H1 (cell line): ENCODE data around the gene HOXD10. TPM values are rescaled to one million over a fixed set of nuclear protein-coding genes. Genes with fewer than 3 reads are reported as not detected.
A peak's percentile ranks its signal among the peaks of the same experiment; 100 is the strongest.

Source experiments
- CTCF ChIA-PET: fragments of 300-600 bp; sonication (Branson Sonifier 250); formaldehyde crosslinking; loops from one replicate; lab custom pipeline; 2021; ENCODE audit not compliant: partially characterized antibody; lab: Charles Lee
- POLR2A ChIA-PET: fragments of 300-600 bp; sonication (Branson Sonifier 250); formaldehyde crosslinking; loops from one replicate; lab custom pipeline; 2021; ENCODE audit warnings: inconsistent platforms; ENCODE audit not compliant: partially characterized antibody; lab: Charles Lee
- DNase-seq, 2 experiments: peaks; one replicate each; pipeline versions ENCODE4 v3.0.0 to v3.0.0-alpha.2; 2010 to 2022; ENCODE audit warnings: low spot score in 2 of 2, low read depth in 1 of 2, mixed read lengths in 1 of 2
- FAIRE-seq: peaks from 2 replicates; lab custom pipeline; 2011; peaks lifted over from hg19 to GRCh38; lab: Jason Lieb, UNC
- H2AFZ ChIP-seq: 2 replicates; pipeline ENCODE4 v1.8.1; 2012; ENCODE audit warnings: low read length, inconsistent platforms
- H2AK5ac ChIP-seq: 2 replicates; pipeline ENCODE4 v1.6.1; 2013; ENCODE audit warnings: low read depth, low read length
- H2BK120ac ChIP-seq: replicated peaks from 2 replicates; pipeline ENCODE3; 2013; ENCODE audit warnings: low read depth, low read length, inconsistent platforms
- H2BK12ac ChIP-seq: 2 replicates; pipeline ENCODE4 v1.6.1; 2013; ENCODE audit warnings: low read depth, low read length
- H2BK15ac ChIP-seq: 2 replicates; pipeline ENCODE4 v1.6.1; 2013; ENCODE audit warnings: low read length
- H2BK20ac ChIP-seq: 2 replicates; pipeline ENCODE4 v1.6.1; 2013; ENCODE audit warnings: low read length
- H2BK5ac ChIP-seq: 2 replicates; pipeline ENCODE4 v1.6.1; 2013; ENCODE audit warnings: low read depth, low read length
- H3K14ac ChIP-seq: 2 replicates; pipeline ENCODE4 v1.6.1; 2013; ENCODE audit warnings: inconsistent platforms; ENCODE audit not compliant: insufficient read length
- H3K18ac ChIP-seq: 2 replicates; pipeline ENCODE4 v1.6.1; 2013; ENCODE audit warnings: low read length; ENCODE audit errors: extremely low read depth
- H3K23ac ChIP-seq: 2 replicates; pipeline ENCODE4 v1.6.1; 2013; ENCODE audit warnings: inconsistent platforms; ENCODE audit not compliant: insufficient read length
- H3K23me2 ChIP-seq: 2 replicates; pipeline ENCODE4 v1.6.1; 2013; ENCODE audit warnings: low read depth, low read length
- H3K27ac ChIP-seq: 2 replicates; pipeline ENCODE4 v1.6.1; 2011; ENCODE audit warnings: low read depth, low read length, inconsistent platforms
- H3K27me3 ChIP-seq, 4 experiments: replicated peaks in 1 of 4; 1 replicate in 1 of 4; 2 replicates in 3 of 4; pipeline versions ENCODE4 v1.6.1 to v1.8.1; 2011 to 2013; ENCODE audit warnings: low read length in 3 of 4, mild to moderate bottlenecking in 3 of 4, inconsistent platforms in 2 of 4, mixed read lengths in 2 of 4, moderate library complexity in 1 of 4; ENCODE audit not compliant: control insufficient read depth in 3 of 4, insufficient read depth in 3 of 4; ENCODE audit errors: extremely low read depth in 1 of 4
- H3K36me3 ChIP-seq, 4 experiments: 2 replicates each; pipeline versions ENCODE4 v1.6.1 to v1.8.1; 2011 to 2013; ENCODE audit warnings: mild to moderate bottlenecking in 4 of 4, low read length in 3 of 4, moderate library complexity in 2 of 4, control low read depth in 1 of 4, inconsistent platforms in 1 of 4; ENCODE audit not compliant: insufficient read depth in 4 of 4, control insufficient read depth in 2 of 4
- H3K4ac ChIP-seq: replicated peaks from 2 replicates; pipeline ENCODE3; 2013; ENCODE audit warnings: low read length, low read depth, mixed read lengths, inconsistent platforms; ENCODE audit not compliant: insufficient read length
- H3K4me1 ChIP-seq, 4 experiments: replicated peaks in 1 of 4; 1 replicate in 1 of 4; 2 replicates in 3 of 4; pipeline versions ENCODE4 v1.6.1 to v1.8.1; 2011 to 2013; ENCODE audit warnings: low read length in 3 of 4, inconsistent platforms in 2 of 4, mixed read lengths in 1 of 4; ENCODE audit not compliant: insufficient read depth in 4 of 4, control insufficient read depth in 3 of 4
- H3K4me2 ChIP-seq, 2 experiments: 2 replicates each; pipeline versions ENCODE4 v1.6.1 to v1.8.1; 2011 to 2013; ENCODE audit warnings: low read depth in 2 of 2, low read length in 2 of 2, control low read depth in 1 of 2, inconsistent platforms in 1 of 2, mild to moderate bottlenecking in 1 of 2; ENCODE audit not compliant: insufficient read depth in 1 of 2
- H3K4me3 ChIP-seq, 4 experiments: fragments of 200-600, 300-600 bp in 1 of 4; sonication (generic), shearing (Covaris generic), sonication (Bioruptor Twin) in 1 of 4; 2 replicates each; pipeline versions ENCODE4 v1.5.1 to v1.8.1; 2011 to 2016; ENCODE audit warnings: low read length in 4 of 4, low read depth in 3 of 4, control low read depth in 2 of 4, inconsistent platforms in 2 of 4, mild to moderate bottlenecking in 2 of 4, mixed read lengths in 1 of 4, moderate library complexity in 1 of 4; ENCODE audit not compliant: insufficient read depth in 2 of 4; ENCODE audit errors: extremely low read depth in 1 of 4
- H3K56ac ChIP-seq: replicated peaks from 2 replicates; pipeline ENCODE3; 2013; ENCODE audit warnings: low read depth, mild to moderate bottlenecking, mixed read lengths, low read length, inconsistent platforms; ENCODE audit not compliant: insufficient read length
- H3K79me1 ChIP-seq: 2 replicates; pipeline ENCODE4 v1.6.1; 2013; ENCODE audit warnings: low read depth, low read length, control low read depth
- H3K79me2 ChIP-seq, 2 experiments: 2 replicates each; pipeline versions ENCODE4 v1.6.1 to v1.8.1; 2012 to 2013; ENCODE audit warnings: low read length in 2 of 2, mild to moderate bottlenecking in 2 of 2, inconsistent platforms in 1 of 2; ENCODE audit not compliant: insufficient read depth in 2 of 2, control insufficient read depth in 1 of 2
- H3K9ac ChIP-seq, 4 experiments: replicated peaks in 1 of 4; 1 replicate in 1 of 4; 2 replicates in 3 of 4; pipeline versions ENCODE4 v1.6.1 to v1.8.1; 2011 to 2013; ENCODE audit warnings: low read depth in 3 of 4, low read length in 3 of 4, control low read depth in 2 of 4, mild to moderate bottlenecking in 2 of 4, moderate library complexity in 2 of 4, inconsistent platforms in 1 of 4; ENCODE audit errors: extremely low read depth in 1 of 4
- H3K9me3 ChIP-seq, 2 experiments: 2 replicates each; pipeline versions ENCODE4 v1.6.1 to v1.8.1; 2012 to 2013; ENCODE audit warnings: mild to moderate bottlenecking in 2 of 2, moderate library complexity in 2 of 2, control low read depth in 1 of 2, inconsistent platforms in 1 of 2, low read depth in 1 of 2, low read length in 1 of 2, mixed read lengths in 1 of 2; ENCODE audit not compliant: insufficient read depth in 2 of 2
- H4K20me1 ChIP-seq, 2 experiments: replicated peaks in 1 of 2; 2 replicates each; pipeline versions ENCODE3 to v1.8.1; 2011 to 2013; ENCODE audit warnings: inconsistent platforms in 2 of 2, low read length in 2 of 2, mild to moderate bottlenecking in 1 of 2; ENCODE audit not compliant: insufficient read depth in 2 of 2, control insufficient read depth in 1 of 2
- H4K5ac ChIP-seq: 2 replicates; pipeline ENCODE4 v1.6.1; 2013; ENCODE audit warnings: low read length, low read depth, mixed read lengths, inconsistent platforms; ENCODE audit not compliant: insufficient read length
- H4K8ac ChIP-seq: 2 replicates; pipeline ENCODE4 v1.8.0; 2013; ENCODE audit warnings: mild to moderate bottlenecking, moderate library complexity, low read length, inconsistent platforms; ENCODE audit not compliant: insufficient read depth; ENCODE audit errors: extremely low read depth
- H4K91ac ChIP-seq: replicated peaks from 2 replicates; pipeline ENCODE3; 2013; ENCODE audit warnings: low read length, mixed read lengths, inconsistent platforms; ENCODE audit not compliant: insufficient read length
- CBX5 ChIP-seq: fragments of 300-800, 300-1000 bp; sonication (generic); IDR thresholded peaks from 2 replicates; pipeline ENCODE4 v1.7.1; 2016; ENCODE audit warnings: antibody characterized with exemption, low read length, low read depth
- CTCF ChIP-seq, 3 experiments: IDR thresholded peaks; 1 replicate in 2 of 3; 2 replicates in 1 of 3; pipeline versions ENCODE4 v1.5.1 to v1.6.1; 2011; ENCODE audit warnings: low read length in 3 of 3, mild to moderate bottlenecking in 3 of 3, inconsistent platforms in 2 of 3, low read depth in 1 of 3, moderate library complexity in 1 of 3; ENCODE audit not compliant: insufficient read depth in 1 of 3; ENCODE audit errors: control extremely low read depth in 1 of 3
- EZH2 ChIP-seq: fragments of 200-600 bp; sonication (generic); IDR thresholded peaks from 2 replicates; pipeline ENCODE4 v1.7.1; 2012; ENCODE audit warnings: low read depth, mild to moderate bottlenecking, moderate library complexity, low read length, inconsistent platforms; ENCODE audit not compliant: severe bottlenecking
- FOSL1 ChIP-seq: IDR thresholded peaks from 2 replicates; pipeline ENCODE4 v1.6.1; 2011; ENCODE audit warnings: mild to moderate bottlenecking, low read depth, low read length, moderate library complexity; ENCODE audit not compliant: insufficient read depth
- NANOG ChIP-seq: IDR thresholded peaks from 2 replicates; pipeline ENCODE4 v1.6.1; 2011; ENCODE audit warnings: low read length, low read depth, mild to moderate bottlenecking, inconsistent platforms; ENCODE audit not compliant: insufficient read depth, poor library complexity, severe bottlenecking
- RFX5 ChIP-seq: IDR thresholded peaks from 2 replicates; pipeline ENCODE4 v1.6.1; 2011; ENCODE audit warnings: low read depth, low read length, improper control_type of control experiment, borderline replicate concordance
- SAP30 ChIP-seq: fragments of 300-600 bp; sonication (generic); IDR thresholded peaks from 2 replicates; pipeline ENCODE4 v1.7.1; 2012; ENCODE audit warnings: low read length, moderate library complexity, mild to moderate bottlenecking, inconsistent platforms; ENCODE audit not compliant: insufficient read depth, insufficient replicate concordance
- SIRT6 ChIP-seq: IDR thresholded peaks from one replicate; pipeline ENCODE4 v1.7.1; 2012; ENCODE audit warnings: low read length, inconsistent platforms
- SRF ChIP-seq: IDR thresholded peaks from 2 replicates; pipeline ENCODE4 v1.6.1; 2011; ENCODE audit warnings: mild to moderate bottlenecking, low read depth, low read length, moderate library complexity
- YY1 ChIP-seq: IDR thresholded peaks from 2 replicates; pipeline ENCODE4 v1.6.1; 2011; ENCODE audit warnings: low read depth, mild to moderate bottlenecking, low read length
- WGBS, 2 experiments: shearing (Covaris generic) in 1 of 2; methylation state at CpG; one replicate each; pipeline versions ENCODE4 v1.1.6 to v1.1.7; 2013 to 2015; ENCODE audit warnings: low lambda C conversion rate in 2 of 2, mixed read lengths in 2 of 2, inconsistent platforms in 1 of 2, low coverage in 1 of 2, missing lambda C conversion rate in 1 of 2; ENCODE audit not compliant: insufficient replicate concordance in 2 of 2, insufficient coverage in 1 of 2, insufficient read length in 1 of 2; ENCODE audit errors: extremely low coverage in 1 of 2, missing lambda C conversion rate in 1 of 2; 5-methylcytosine and 5-hydroxymethylcytosine counted together
- polyA plus RNA-seq, 7 experiments: library from polyadenylated mRNA; depleted of rRNA in 3 of 7; stranded (reverse) in 5 of 7; unstranded in 2 of 7; fragments of >200 nt in 5 of 7; fragments of 200-250 nt in 2 of 7; gene quantifications; 1 replicate in 5 of 7; 2 replicates in 1 of 7; 4 replicates in 1 of 7; pipeline versions ENCODE4 v1.2.1 to v1.2.3, GENCODE V29; 2011 to 2013; ENCODE audit warnings: missing spikeins in 2 of 7, mixed read lengths in 2 of 7
- total RNA-seq: library from RNA; stranded (reverse); fragmentation: NEBNext Ultra II Directional; extraction: Animal tissue kit (Norgen Biotek cat#: 25700); gene quantifications from 2 replicates; pipeline ENCODE4 v1.2.1, GENCODE V29; 2021

HOXD10 gene
- total and polyA plus RNA-seq, 2 of the 8 experiments (the other 6 are each of a cell fraction or from before 2014, with no cell fraction given): not detected

DNA sequence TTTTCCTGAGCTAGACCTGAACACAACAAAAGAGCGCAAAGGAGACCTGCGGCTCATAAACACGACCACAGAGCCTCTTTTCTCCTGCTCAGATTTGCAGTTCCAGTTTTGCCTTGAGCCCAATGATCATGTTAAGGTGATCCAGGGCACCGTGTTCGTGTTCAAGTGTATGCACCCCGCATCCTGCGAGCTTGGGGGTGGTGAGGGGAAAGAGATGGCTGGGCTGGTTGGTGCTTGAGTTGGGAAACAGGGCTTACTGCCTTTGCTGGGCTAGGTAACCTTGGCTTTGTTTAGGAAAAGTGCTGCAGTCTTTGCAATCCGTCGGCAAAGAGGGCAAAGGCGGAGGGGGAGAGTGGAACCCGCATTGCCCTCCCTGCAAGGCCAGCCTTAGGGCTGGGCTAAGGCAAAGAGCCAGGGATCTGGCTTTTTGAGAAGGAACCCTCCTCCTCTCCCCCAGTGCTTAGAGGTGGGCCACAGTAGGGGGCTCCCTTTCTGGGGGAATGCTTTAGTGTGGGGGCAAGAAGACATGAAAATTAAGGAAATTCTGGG is 1.3 kb downstream of the HOXD10 start:
- Histone ChIP-seq H3K79me2 (no peaks in the 10 kb centered on the region), H2AFZ (no peak overlapping the region), H4K91ac (no peak overlapping the region), H3K4ac (no peak overlapping the region), H4K5ac (no peak overlapping the region), H3K9me3 (peaks cover 0 to 16% of the 10 kb centered on the region in 2 experiments; a peak in 2 of 4 replicates), H2AK5ac (0 out of 2 replicates have a peak overlapping the region, but pooled peaks have one; percentile 27), H3K79me1 (no peaks in the 10 kb centered on the region), H3K14ac (no peak overlapping the region), H2BK5ac (no peak overlapping the region), H3K23ac (no peak overlapping the region), H4K20me1 (peaks cover 21 to 35% of the 10 kb centered on the region in 2 experiments), H3K4me3 (no peak overlapping the region), H3K56ac (no peak overlapping the region), H2BK20ac (no peak overlapping the region), H3K27ac (no peak overlapping the region), H3K18ac (no peak overlapping the region), H2BK15ac (no peak overlapping the region), H4K8ac (0 out of 2 replicates have a peak overlapping the region, but pooled peaks have one; percentile 21), H3K27me3 (peaks cover 92 to 100% (median 100%) of the 10 kb centered on the region in 4 experiments), H2BK12ac (no peak overlapping the region), H3K23me2 (peaks cover 2% of the 10 kb centered on the region; the same call in 1 of the 2 replicates), H3K4me2 (no peak overlapping the region), H3K36me3 (peaks cover 0 to 22% (median 0%) of the 10 kb centered on the region in 4 experiments; a peak in 1 of 8 replicates), H2BK120ac (no peak overlapping the region), H3K4me1 (peaks cover 0 to 13% (median 4%) of the 10 kb centered on the region in 4 experiments; a peak in 4 of 7 replicates), H3K9ac (no peak overlapping the region)
- DNase-seq (no peak), FAIRE-seq (no peak)
- CTCF ChIA-PET: interaction anchor here (1.1 to 5.1 kb wide), 9 partner anchors 9 to 519 kb away, joined by 3 to 19 read pairs (median 4); no protein-coding TSS in a partner anchor
- POLR2A ChIA-PET: no interaction called here
- 49% methylated on average over 10 of the region's 11 CpGs; no CpG with 5 or more reads in 1 of the 2 experiments for WGBS, 2 experiments
- TF ChIP-seq SAP30 (no peak), FOSL1 (no peak), CTCF (IDR thresholded peaks at IDR 0.05; ENCODE audit: control extremely low read depth in 1 of 3, insufficient read depth in 1 of 3, low read depth in 1 of 3, low read length in 3 of 3) (no peak), SIRT6 (no peak), RFX5 (no peak), EZH2 (peak; percentile 49), SRF (no peak), NANOG (no peak), CBX5 (no peak), YY1 (no peak)
